ENCODE measurements around the gene ISCU.

Gene ISCU

DNA sequence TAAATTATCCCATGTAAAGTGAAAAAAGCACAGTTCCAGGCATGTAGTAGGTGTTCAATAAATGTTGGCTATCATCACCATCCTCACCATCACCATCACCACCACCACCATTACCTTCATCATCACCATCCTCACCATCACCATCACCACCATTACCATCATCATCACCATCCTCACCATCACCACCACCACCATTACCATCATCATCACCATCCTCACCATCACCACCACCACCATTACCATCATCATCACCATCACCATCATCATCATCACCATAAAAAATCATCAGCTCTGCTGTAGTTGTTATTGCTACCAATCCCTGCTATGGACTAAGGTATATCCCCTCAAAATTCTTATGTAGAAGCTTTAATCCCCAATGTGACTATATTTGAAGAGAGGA, 15.1 kb downstream of the ISCU start:
- H3F3A ChIP-seq (ENCODE audit: control insufficient read depth, insufficient read depth), result no peaks in the 10 kb centered on the region
- H3K27me3 ChIP-seq (ENCODE audit: control insufficient read depth, low read length), result peaks cover 7% of the 10 kb centered on the region; the same call in 1 of the 2 replicates
- no peak for TF ChIP-seq EZH2phosphoT487 (IDR thresholded peaks at IDR 0.05; ENCODE audit: borderline replicate concordance, low read length)
- TF ChIP-seq, protein P1, sequence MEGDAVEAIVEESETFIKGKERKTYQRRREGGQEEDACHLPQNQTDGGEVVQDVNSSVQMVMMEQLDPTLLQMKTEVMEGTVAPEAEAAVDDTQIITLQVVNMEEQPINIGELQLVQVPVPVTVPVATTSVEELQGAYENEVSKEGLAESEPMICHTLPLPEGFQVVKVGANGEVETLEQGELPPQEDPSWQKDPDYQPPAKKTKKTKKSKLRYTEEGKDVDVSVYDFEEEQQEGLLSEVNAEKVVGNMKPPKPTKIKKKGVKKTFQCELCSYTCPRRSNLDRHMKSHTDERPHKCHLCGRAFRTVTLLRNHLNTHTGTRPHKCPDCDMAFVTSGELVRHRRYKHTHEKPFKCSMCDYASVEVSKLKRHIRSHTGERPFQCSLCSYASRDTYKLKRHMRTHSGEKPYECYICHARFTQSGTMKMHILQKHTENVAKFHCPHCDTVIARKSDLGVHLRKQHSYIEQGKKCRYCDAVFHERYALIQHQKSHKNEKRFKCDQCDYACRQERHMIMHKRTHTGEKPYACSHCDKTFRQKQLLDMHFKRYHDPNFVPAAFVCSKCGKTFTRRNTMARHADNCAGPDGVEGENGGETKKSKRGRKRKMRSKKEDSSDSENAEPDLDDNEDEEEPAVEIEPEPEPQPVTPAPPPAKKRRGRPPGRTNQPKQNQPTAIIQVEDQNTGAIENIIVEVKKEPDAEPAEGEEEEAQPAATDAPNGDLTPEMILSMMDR (IDR thresholded peaks at IDR 0.05; ENCODE audit: low read depth, low read length, poor library complexity, severe bottlenecking), result no peak
- H3K79me2 ChIP-seq (ENCODE audit: control insufficient read depth, low read length), result no peaks in the 10 kb centered on the region
- no peak overlapping the region for H3K27ac ChIP-seq (ENCODE audit: low read depth, low read length)
- no peaks in the 10 kb centered on the region for H3K36me3 ChIP-seq (ENCODE audit: control insufficient read depth, low read length)
- no peaks in the 10 kb centered on the region for H4K20me1 ChIP-seq (ENCODE audit: control insufficient read depth, insufficient read depth, low read depth, low read length)
- H3K4me3 ChIP-seq (ENCODE audit: low read length), result no peak overlapping the region
- no peaks in the 10 kb centered on the region for H3K9me3 ChIP-seq (ENCODE audit: control insufficient read depth, insufficient read depth, low read length)
- no peak overlapping the region for H3K4me2 ChIP-seq (ENCODE audit: low read length)
- no peaks in the 10 kb centered on the region for H3K9me2 ChIP-seq (replicated peaks; ENCODE audit: control insufficient read depth, low read length)
- peaks cover 11% of the 10 kb centered on the region for H3K4me1 ChIP-seq (ENCODE audit: control insufficient read depth, low read length)

- Histone ChIP-seq H3K4me1 (ENCODE audit: control insufficient read depth, low read length) (peaks cover 10% of the 10 kb centered on the region), H3K9me3 (ENCODE audit: control insufficient read depth, insufficient read depth, low read length) (no peaks in the 10 kb centered on the region), H3K27me3 (ENCODE audit: control insufficient read depth, low read length) (peaks cover 2% of the 10 kb centered on the region; the same call in 1 of the 2 replicates), H3K79me2 (ENCODE audit: control insufficient read depth, low read length) (no peaks in the 10 kb centered on the region), H4K20me1 (ENCODE audit: control insufficient read depth, insufficient read depth, low read depth, low read length) (no peaks in the 10 kb centered on the region), H3K9me2 (replicated peaks; ENCODE audit: control insufficient read depth, low read length) (no peaks in the 10 kb centered on the region), H3K27ac (ENCODE audit: low read depth, low read length) (no peak overlapping the region), H3K4me3 (ENCODE audit: low read length) (no peak overlapping the region), H3F3A (ENCODE audit: control insufficient read depth, insufficient read depth) (no peaks in the 10 kb centered on the region), H3K36me3 (ENCODE audit: control insufficient read depth, low read length) (no peaks in the 10 kb centered on the region), H3K4me2 (ENCODE audit: low read length) (no peak overlapping the region)
- no peak for TF ChIP-seq EZH2phosphoT487 (IDR thresholded peaks at IDR 0.05; ENCODE audit: borderline replicate concordance, low read length)
- TF ChIP-seq, protein P1 (IDR thresholded peaks at IDR 0.05; ENCODE audit: low read depth, low read length, poor library complexity, severe bottlenecking), result no peak
Measured at GRCh38 chr12:108578264-108578663, 15.9 kb downstream of the ISCU start.

- Histone ChIP-seq H3K4me3 (ENCODE audit: low read length) (no peak overlapping the region), H3K4me2 (ENCODE audit: low read length) (no peak overlapping the region), H3K4me1 (ENCODE audit: control insufficient read depth, low read length) (peaks cover 10% of the 10 kb centered on the region), H3K36me3 (ENCODE audit: control insufficient read depth, low read length) (no peaks in the 10 kb centered on the region), H4K20me1 (ENCODE audit: control insufficient read depth, insufficient read depth, low read depth, low read length) (no peaks in the 10 kb centered on the region), H3K27me3 (ENCODE audit: control insufficient read depth, low read length) (peaks cover 3% of the 10 kb centered on the region; the same call in 1 of the 2 replicates), H3K9me2 (replicated peaks; ENCODE audit: control insufficient read depth, low read length) (no peaks in the 10 kb centered on the region), H3K79me2 (ENCODE audit: control insufficient read depth, low read length) (no peaks in the 10 kb centered on the region), H3K9me3 (ENCODE audit: control insufficient read depth, insufficient read depth, low read length) (no peaks in the 10 kb centered on the region), H3F3A (ENCODE audit: control insufficient read depth, insufficient read depth) (no peaks in the 10 kb centered on the region), H3K27ac (ENCODE audit: low read depth, low read length) (no peak overlapping the region)
- TF ChIP-seq, protein P1 (IDR thresholded peaks at IDR 0.05; ENCODE audit: low read depth, low read length, poor library complexity, severe bottlenecking), result no peak
- no peak for TF ChIP-seq EZH2phosphoT487 (IDR thresholded peaks at IDR 0.05; ENCODE audit: borderline replicate concordance, low read length)
Measured at GRCh38 chr12:108578813-108579212, 16.4 kb downstream of the ISCU start.
